ENCODE results near the gene LAMTOR3.

DNA sequence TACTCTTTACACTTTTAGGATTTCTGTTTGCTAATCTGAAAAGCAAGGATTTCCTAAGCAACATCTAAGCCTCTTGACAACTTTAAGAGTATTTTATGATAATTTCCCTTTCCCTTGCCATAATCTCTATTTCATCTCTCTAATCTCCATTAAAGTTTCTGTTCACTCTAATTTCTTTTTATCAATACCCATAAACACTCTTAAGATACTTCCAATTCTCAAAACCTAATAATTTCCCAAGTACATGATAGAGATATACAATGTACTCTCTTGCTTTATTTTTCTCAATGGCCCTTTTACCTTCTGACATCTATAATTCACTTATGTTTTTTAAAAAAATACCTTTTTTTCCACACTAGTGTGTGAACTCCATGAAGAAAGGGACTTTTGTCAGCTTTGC, 50.8 kb downstream of the LAMTOR3 start:
- no peak for TF ChIP-seq CTCF (IDR thresholded peaks at IDR 0.05; ENCODE audit: low read length)
- TF ChIP-seq EZH2 (optimal IDR thresholded peaks at IDR 0.05; ENCODE audit: low read depth, low read length): no peak
- TF ChIP-seq EZH2phosphoT487 (IDR thresholded peaks at IDR 0.05; ENCODE audit: low read length): no peak
